OCI-LY1 (cell line): ENCODE measurements around the gene DNAH8.

ENCODE experiments used
- H2AFZ ChIP-seq: fragments of 200-600 bp; sonication (generic), shearing (Covaris generic); 2 replicates; pipeline ENCODE4 v1.6.0; 2014; ENCODE audit warnings: antibody characterized with exemption, mild to moderate bottlenecking, low read length
- H3F3A ChIP-seq: fragments of 200-600 bp; sonication (generic), shearing (Covaris generic); 2 replicates; pipeline ENCODE4 v1.6.0; 2014; ENCODE audit warnings: mild to moderate bottlenecking, antibody characterized with exemption, low read length, moderate library complexity; ENCODE audit not compliant: insufficient read depth
- H3K27ac ChIP-seq: fragments of 200-600 bp; sonication (generic); 2 replicates; pipeline ENCODE4 v1.5.1; 2014; ENCODE audit warnings: low read length, mixed run types, mild to moderate bottlenecking, low read depth; ENCODE audit not compliant: poor library complexity, severe bottlenecking
- H3K27me3 ChIP-seq: fragments of 200-600 bp; sonication (generic); 2 replicates; pipeline ENCODE4 v1.6.0; 2014; ENCODE audit warnings: antibody characterized with exemption, mild to moderate bottlenecking, low read length, moderate library complexity; ENCODE audit not compliant: insufficient read depth
- H3K36me3 ChIP-seq: fragments of 200-600 bp; sonication (generic); 2 replicates; pipeline ENCODE4 v1.6.1; 2014; ENCODE audit warnings: mild to moderate bottlenecking, antibody characterized with exemption, low read length, moderate library complexity, mixed read lengths; ENCODE audit not compliant: insufficient read depth
- H3K4me1 ChIP-seq: fragments of 200-600 bp; sonication (generic); 2 replicates; pipeline ENCODE4 v1.5.1; 2014; ENCODE audit warnings: mild to moderate bottlenecking, low read length, moderate library complexity; ENCODE audit not compliant: insufficient read depth, severe bottlenecking
- H3K4me2 ChIP-seq: fragments of 200-600 bp; sonication (generic), shearing (Covaris generic); 2 replicates; pipeline ENCODE4 v1.6.1; 2014; ENCODE audit warnings: low read length
- H3K4me3 ChIP-seq: fragments of 200-600 bp; sonication (generic); 2 replicates; pipeline ENCODE4 v1.5.1; 2014; ENCODE audit warnings: low read length, low read depth, mild to moderate bottlenecking, mixed read lengths; ENCODE audit not compliant: poor library complexity, severe bottlenecking
- H3K79me2 ChIP-seq: fragments of 200-600 bp; shearing (Covaris generic); 2 replicates; pipeline ENCODE4 v1.6.1; 2016; ENCODE audit warnings: mixed run types, low read length, mixed read lengths; ENCODE audit not compliant: insufficient read depth
- H3K9ac ChIP-seq: fragments of 200-600 bp; sonication (generic), shearing (Covaris generic); 2 replicates; pipeline ENCODE4 v1.6.1; 2014; ENCODE audit warnings: mild to moderate bottlenecking, low read length, mixed read lengths
- H3K9me2 ChIP-seq: fragments of 200-600 bp; sonication (generic), shearing (Covaris generic); 2 replicates; pipeline ENCODE4 v1.6.1; 2014; ENCODE audit warnings: low read depth, mild to moderate bottlenecking, low read length, mixed read lengths
- H3K9me3 ChIP-seq: fragments of 200-600 bp; shearing (Covaris generic); 2 replicates; pipeline ENCODE4 v1.6.1; 2014; ENCODE audit warnings: low read length, mixed read lengths
- H4K20me1 ChIP-seq: fragments of 200-600 bp; sonication (generic), shearing (Covaris generic); 2 replicates; pipeline ENCODE4 v1.6.0; 2016; ENCODE audit warnings: mild to moderate bottlenecking, low read length; ENCODE audit not compliant: insufficient read depth
- CTCF ChIP-seq: fragments of 200-600 bp; sonication (generic), shearing (Covaris generic); IDR thresholded peaks from 2 replicates; pipeline ENCODE4 v1.5.1; 2017; ENCODE audit warnings: mild to moderate bottlenecking, antibody characterized with exemption, low read length, moderate library complexity, mixed read lengths
- EZH2 ChIP-seq: fragments of 200-600 bp; sonication (generic), shearing (Covaris generic); IDR thresholded peaks from 2 replicates; pipeline ENCODE4 v1.8.0; 2017; ENCODE audit warnings: borderline replicate concordance, mixed run types, mild to moderate bottlenecking, antibody characterized with exemption, low read length, moderate library complexity, mixed read lengths

Gene DNAH8

GRCh38 chr6:38767560-38767959, 52.4 kb downstream of the DNAH8 start:
- Histone ChIP-seq H3K4me1 (no peaks in the 10 kb centered on the region), H3F3A (no peaks in the 10 kb centered on the region), H4K20me1 (no peaks in the 10 kb centered on the region), H3K4me3 (no peak overlapping the region), H3K9ac (no peak overlapping the region), H3K27me3 (no peaks in the 10 kb centered on the region), H3K9me2 (no peaks in the 10 kb centered on the region), H3K4me2 (no peak overlapping the region), H3K9me3 (no peaks in the 10 kb centered on the region), H2AFZ (no peak overlapping the region), H3K79me2 (no peaks in the 10 kb centered on the region), H3K36me3 (no peaks in the 10 kb centered on the region), H3K27ac (no peak overlapping the region)
- no peak for TF ChIP-seq EZH2

- H3K36me3 ChIP-seq = no peaks in the 10 kb centered on the region
- H3F3A ChIP-seq = no peaks in the 10 kb centered on the region
- no peaks in the 10 kb centered on the region for H3K4me1 ChIP-seq
- H3K9me3 ChIP-seq = no peaks in the 10 kb centered on the region
- H3K4me3 ChIP-seq = no peak overlapping the region
- H3K9me2 ChIP-seq = no peaks in the 10 kb centered on the region
- no peaks in the 10 kb centered on the region for H4K20me1 ChIP-seq
- no peak overlapping the region for H3K9ac ChIP-seq
- H3K79me2 ChIP-seq = no peaks in the 10 kb centered on the region
- H3K27ac ChIP-seq = no peak overlapping the region
- H3K4me2 ChIP-seq = no peak overlapping the region
- TF ChIP-seq CTCF (peak; percentile 57; the same call in 1 of the 2 replicates), EZH2 (no peak)
- H2AFZ ChIP-seq = no peak overlapping the region
- no peaks in the 10 kb centered on the region for H3K27me3 ChIP-seq
Observed at GRCh38 chr6:38773338-38773737, 58.2 kb downstream of the DNAH8 start.

GRCh38 chr6:38774929-38775707, 60.0 kb downstream of the DNAH8 start:
- Histone ChIP-seq H3K4me1 (no peaks in the 10 kb centered on the region), H3F3A (no peaks in the 10 kb centered on the region), H3K4me2 (no peak overlapping the region), H3K9ac (no peak overlapping the region), H3K9me3 (no peaks in the 10 kb centered on the region), H3K27ac (no peak overlapping the region), H2AFZ (no peak overlapping the region), H3K27me3 (peaks cover 7% of the 10 kb centered on the region; the same call in 1 of the 2 replicates), H3K9me2 (no peaks in the 10 kb centered on the region), H3K79me2 (no peaks in the 10 kb centered on the region), H4K20me1 (no peaks in the 10 kb centered on the region), H3K36me3 (no peaks in the 10 kb centered on the region), H3K4me3 (no peak overlapping the region)
- no peak for TF ChIP-seq CTCF
- TF ChIP-seq EZH2 = no peak

- Histone ChIP-seq H3K27me3 (peaks cover 7% of the 10 kb centered on the region; the same call in 1 of the 2 replicates), H3K9me3 (no peaks in the 10 kb centered on the region), H3K4me2 (no peak overlapping the region), H2AFZ (no peak overlapping the region), H3K4me3 (no peak overlapping the region), H3K79me2 (no peaks in the 10 kb centered on the region), H3F3A (no peaks in the 10 kb centered on the region), H4K20me1 (no peaks in the 10 kb centered on the region), H3K27ac (no peak overlapping the region), H3K9me2 (no peaks in the 10 kb centered on the region), H3K4me1 (no peaks in the 10 kb centered on the region), H3K9ac (no peak overlapping the region), H3K36me3 (no peaks in the 10 kb centered on the region)
- TF ChIP-seq EZH2 (no peak), CTCF (no peak)
Observed at GRCh38 chr6:38775870-38776269, 60.8 kb downstream of the DNAH8 start.
